GM12891 (cell line): Measurements from ENCODE around the gene YAE1.

ENCODE experiments used
- POLR2A ChIP-seq: IDR thresholded peaks from 2 replicates; pipeline ENCODE4 v1.6.1; 2011; ENCODE audit warnings: low read depth, low read length, control low read depth
- POLR2AphosphoS5 ChIP-seq: IDR thresholded peaks from 2 replicates; pipeline ENCODE4 v1.6.1; 2011; ENCODE audit warnings: low read depth, low read length, control low read depth
- POU2F2 ChIP-seq: IDR thresholded peaks from 2 replicates; pipeline ENCODE4 v1.6.1; 2011; ENCODE audit warnings: low read depth, mild to moderate bottlenecking, control low read depth, low read length, moderate library complexity
- SPI1 ChIP-seq: IDR thresholded peaks from 2 replicates; pipeline ENCODE4 v1.6.1; 2011; ENCODE audit warnings: low read depth, low read length, control low read depth

- no peak for TF ChIP-seq POLR2A
- TF ChIP-seq POU2F2 = no peak
- TF ChIP-seq POLR2AphosphoS5 = no peak
- no peak for TF ChIP-seq SPI1
These were observed 23.3 kb downstream of the YAE1 start for GRCh38 chr7:39589323-39590111.
